HG02840 (cell line): Measurements from ENCODE around the gene CDH22.

Experiments used
- ATAC-seq: cut with Tn5 transposase; IDR thresholded peaks from one replicate; pipeline ENCODE4 v1.9.1; 2021; ENCODE audit warnings: mild to moderate bottlenecking, moderate library complexity, moderate number of reproducible peaks; ENCODE audit not compliant: unreplicated experiment, low FRiP score

The CDH22 gene

GRCh38 chr20:46204594-46205186 is 103.6 kb downstream of the CDH22 start:
- no peak for ATAC-seq

- no peak for ATAC-seq
Measured at GRCh38 chr20:46203510-46203837, 104.8 kb downstream of the CDH22 start.

DNA sequence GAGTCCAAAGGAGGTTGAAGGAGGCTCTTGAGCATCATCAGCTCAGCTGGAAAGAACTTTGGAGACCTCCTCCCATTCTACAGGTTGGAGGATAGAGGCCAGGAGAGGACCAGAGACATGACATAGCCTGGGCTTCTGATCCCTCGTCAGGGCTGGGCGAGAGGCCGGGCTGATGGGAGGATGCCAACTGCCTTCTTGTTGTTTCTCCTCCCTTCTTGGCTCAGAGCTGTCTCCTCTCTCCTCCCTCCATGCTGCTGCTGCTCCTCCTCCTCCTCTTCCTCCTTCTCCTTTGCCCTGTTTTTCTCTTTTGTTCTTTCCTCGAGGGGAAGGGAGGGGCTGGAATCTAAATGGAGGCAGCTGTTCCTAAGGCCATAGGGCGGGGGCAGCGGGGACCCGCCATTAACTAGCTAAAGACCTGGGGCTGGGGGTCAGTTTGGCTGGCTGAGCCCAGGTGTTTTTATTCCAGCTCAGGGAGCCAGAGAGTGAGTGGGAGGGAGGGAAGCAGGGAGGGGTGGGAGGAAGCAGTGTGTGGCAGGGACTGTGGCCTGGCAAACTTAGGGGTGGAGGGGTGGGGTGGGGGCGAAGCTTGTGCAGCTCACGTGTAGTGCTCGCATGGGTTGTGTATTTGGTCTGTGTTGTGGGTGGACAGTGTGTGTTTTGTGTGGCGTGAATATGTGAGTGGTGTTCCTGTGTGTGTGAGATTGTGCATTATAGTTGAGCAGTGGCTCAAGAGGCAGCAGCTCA is 105.4 kb downstream of the CDH22 start:
- no peak for ATAC-seq

DNA sequence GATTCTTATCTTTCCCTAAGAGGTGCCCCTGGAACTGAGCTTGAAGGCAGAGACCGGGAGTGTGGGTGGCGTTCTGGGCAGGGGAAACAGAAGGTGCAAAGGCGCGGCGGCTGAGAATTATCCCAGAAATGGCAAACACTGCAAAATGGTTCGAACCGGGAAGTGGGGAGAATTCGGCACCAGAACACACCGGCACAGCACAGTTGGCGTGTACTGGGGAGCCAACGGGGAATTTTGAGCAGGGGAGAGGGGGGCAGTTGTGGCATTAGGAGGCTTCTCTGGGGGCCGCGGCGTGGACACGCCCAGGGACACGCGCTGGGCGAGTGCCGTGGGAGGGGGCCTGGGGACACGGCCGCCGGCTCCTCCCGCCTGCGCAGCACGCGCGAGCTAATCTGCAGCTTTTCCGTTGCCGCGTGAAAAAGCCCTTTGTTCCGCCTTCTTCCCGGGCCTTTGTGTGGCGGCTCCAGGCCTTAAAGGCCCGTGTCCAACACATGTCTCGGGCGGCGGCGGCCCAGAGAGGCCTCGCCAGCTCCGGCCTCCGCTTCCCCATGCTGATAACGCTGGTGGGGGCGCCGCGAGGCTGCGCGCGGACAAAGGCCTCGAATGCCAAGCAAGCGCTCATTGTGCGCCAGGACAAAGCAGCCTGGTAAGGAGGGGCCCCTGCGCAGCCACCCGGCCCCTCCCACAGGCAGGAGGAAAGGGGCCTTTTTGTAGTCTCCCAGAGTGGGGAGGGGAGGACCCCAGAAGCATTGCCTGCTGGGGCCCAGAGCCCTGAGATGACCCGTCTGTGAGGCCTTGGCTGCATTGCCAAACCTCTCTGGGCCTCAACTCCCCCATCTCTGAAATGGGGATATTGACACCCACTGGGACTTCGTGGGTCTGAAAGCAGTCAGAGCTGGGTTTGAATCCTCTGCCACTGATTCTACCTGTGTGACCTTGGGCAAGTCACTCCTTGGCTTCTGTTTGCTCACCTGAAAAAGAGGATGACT is 107.4 kb downstream of the CDH22 start:
- ATAC-seq: no peak

DNA sequence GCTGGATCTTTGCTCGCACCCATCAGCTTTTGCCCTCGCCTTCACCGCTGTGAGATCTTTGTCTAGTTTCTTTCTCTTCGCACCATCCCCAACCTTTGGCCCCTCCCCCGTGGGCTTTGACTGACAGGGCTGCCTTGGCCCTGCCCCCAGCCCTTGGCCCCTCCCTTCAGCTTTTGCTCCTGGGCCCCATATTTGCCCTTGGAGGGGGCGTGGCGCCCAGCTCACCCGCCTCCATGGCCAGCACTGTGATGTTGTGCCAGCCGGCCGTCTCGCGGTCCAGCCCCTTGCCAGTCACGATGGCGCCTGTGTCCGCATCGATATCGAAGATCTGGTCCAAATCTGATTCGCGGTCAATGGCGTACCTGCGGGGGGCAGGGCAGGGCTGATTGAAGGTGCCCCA is 109.1 kb downstream of the CDH22 start:
- ATAC-seq: no peak

DNA sequence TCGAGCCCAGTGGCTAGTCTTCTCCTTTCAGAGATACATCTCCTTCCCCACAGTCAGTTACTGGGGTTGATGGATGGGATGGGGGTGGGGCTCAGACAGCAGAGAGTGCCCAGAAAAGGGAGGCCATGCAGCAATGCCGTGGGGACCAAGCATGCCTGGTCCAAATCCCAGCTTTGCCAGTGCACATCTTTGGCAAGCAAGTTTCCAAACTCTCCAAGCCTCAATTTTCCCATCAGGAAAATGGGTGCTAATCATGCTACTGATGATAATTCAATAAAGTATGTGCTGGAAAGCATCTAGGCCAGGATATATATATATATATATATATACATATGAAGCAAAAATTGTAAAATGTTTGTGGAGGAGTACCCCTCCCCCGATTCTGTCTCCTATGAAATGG is 111.3 kb downstream of the CDH22 start:
- ATAC-seq: no peak

GRCh38 chr20:46195264-46196036 is 112.8 kb downstream of the CDH22 start:
- ATAC-seq: no peak

GRCh38 chr20:46194409-46194808 is 113.9 kb downstream of the CDH22 start:
- ATAC-seq: no peak

- no peak for ATAC-seq
Measured at GRCh38 chr20:46192376-46192944, 115.8 kb downstream of the CDH22 start.

- no peak for ATAC-seq
Measured at GRCh38 chr20:46191611-46192010, 116.7 kb downstream of the CDH22 start.

GRCh38 chr20:46191168-46191540 is 117.1 kb downstream of the CDH22 start:
- ATAC-seq: no peak

GRCh38 chr20:46190478-46191167 is 117.7 kb downstream of the CDH22 start:
- ATAC-seq: no peak

GRCh38 chr20:46188866-46189541 is 119.3 kb downstream of the CDH22 start:
- no peak for ATAC-seq

DNA sequence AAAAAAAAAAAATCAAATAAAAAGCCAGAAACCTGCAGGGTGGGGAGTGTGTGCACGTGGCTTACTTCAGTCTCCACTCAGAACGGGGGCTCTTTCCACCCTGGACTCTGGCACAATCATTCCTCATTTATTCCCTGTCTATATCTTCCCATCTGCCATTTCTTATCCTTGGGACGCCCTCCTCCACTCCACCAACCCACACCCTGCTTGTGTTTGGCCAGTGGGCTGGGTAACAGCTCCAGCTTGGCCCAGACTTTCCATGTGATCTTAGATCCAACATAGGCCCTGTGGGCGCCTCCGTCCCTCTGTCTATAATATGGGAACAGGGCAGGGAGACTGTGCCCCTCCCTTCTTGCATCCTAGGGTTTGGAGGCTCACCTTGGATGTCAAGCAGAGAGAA is 122.1 kb downstream of the CDH22 start:
- no peak for ATAC-seq

GRCh38 chr20:46185353-46185752 is 122.9 kb downstream of the CDH22 start:
- ATAC-seq: no peak

- ATAC-seq: no peak
Measured at GRCh38 chr20:46183768-46184167, 124.5 kb downstream of the CDH22 start.

- no peak for ATAC-seq
Measured at GRCh38 chr20:46182276-46183200, 125.8 kb downstream of the CDH22 start.

GRCh38 chr20:46179862-46180261 is 128.4 kb downstream of the CDH22 start:
- ATAC-seq: no peak
